ENCODE measurements around the gene PLCH1.
"Not testable (repeated sequence)": the region's sequence is repeated elsewhere in the genome, so short reads cannot be mapped to it uniquely, and the experiment has no call there.

PLCH1 gene

DNA sequence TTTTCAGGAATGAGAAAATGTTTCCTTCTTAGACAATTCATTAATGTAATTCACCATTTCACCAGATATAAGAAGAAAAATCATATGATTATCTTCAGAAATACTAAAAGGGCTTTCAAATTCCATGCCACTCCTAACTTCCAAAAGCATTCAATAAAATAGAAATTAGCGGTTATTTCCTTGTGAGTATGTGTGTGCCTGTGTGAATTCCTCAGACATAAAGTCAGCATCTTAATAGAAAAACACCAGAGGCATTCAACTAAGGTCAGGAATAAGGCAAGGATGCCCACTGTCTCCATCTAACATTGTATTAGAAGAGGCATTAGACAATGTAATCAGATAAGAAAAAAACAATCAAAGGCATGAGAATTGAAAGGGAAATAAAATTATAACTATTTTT, 88.4 kb downstream of the PLCH1 start:
- DNase-seq: no peak
- in situ Hi-C loops (cut with MboI; ENCODE audit: low pct_unique_long_range_greater_than_20kb, low sequenced_read_pairs): no loop called here

DNA sequence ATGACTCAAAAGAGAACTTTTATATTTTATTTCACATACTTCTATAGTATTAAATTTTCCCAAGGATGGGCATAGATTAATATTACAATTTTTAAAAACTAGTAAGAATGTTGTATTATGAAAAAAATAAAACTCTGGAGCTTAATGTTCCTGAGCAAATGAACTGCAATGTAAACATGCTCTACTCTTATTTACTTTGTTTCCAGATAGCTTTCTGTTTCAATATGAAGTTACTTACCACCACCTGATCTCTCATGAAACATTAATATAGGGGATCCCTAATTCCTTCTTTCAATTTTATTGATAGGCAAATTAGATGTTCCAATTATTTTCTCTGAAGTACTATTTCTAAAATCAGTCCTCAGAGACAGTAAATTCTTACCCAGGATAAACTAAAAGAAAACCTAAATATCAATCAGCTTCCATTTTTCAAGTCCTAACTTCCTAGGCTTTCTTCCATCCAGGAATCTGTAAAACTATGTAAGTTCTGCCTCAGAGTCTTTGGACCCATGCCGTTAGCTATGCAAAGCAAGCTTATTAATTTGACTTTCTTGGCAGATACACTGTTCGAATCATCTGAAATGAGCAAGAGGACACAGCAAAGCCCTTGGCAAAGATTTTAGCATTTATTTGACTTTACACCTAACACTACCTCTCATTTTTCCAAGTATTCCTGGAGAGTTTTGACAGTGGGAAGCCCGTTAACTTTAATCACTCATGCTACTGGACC, 93.2 kb downstream of the PLCH1 start:
- in situ Hi-C loops (cut with MboI; ENCODE audit: low pct_unique_long_range_greater_than_20kb, low sequenced_read_pairs): no loop called here
- no peak for DNase-seq

DNA sequence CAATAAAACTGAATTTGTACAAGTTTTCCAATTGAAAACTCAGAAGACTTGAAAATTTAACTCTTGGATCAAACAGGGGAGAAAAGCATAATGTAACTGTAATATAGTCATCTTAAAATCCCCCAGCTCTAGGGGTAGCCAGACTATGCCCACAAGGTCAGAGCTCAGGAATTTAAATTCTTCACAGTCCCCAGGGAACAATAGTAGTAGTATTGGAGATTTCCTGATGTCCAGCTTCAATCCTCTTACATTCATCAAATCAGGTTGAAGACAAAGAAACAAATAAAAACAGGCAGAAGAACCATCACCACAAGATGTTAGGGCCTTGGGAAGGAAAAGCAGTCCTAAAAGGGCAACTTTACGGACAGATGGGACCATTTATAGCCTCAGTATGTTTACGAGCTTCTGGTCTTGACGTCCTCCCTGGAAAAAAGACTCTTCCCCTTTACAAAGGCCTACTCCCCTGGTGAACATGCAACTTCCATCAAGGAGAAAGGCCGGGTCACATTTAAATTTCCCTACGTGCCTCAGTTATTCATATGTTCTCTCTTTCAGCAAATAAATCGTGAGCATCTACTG, 96.8 kb downstream of the PLCH1 start:
- in situ Hi-C loops (cut with MboI; ENCODE audit: low pct_unique_long_range_greater_than_20kb, low sequenced_read_pairs): no loop called here
- peak; percentile 49 for DNase-seq

DNA sequence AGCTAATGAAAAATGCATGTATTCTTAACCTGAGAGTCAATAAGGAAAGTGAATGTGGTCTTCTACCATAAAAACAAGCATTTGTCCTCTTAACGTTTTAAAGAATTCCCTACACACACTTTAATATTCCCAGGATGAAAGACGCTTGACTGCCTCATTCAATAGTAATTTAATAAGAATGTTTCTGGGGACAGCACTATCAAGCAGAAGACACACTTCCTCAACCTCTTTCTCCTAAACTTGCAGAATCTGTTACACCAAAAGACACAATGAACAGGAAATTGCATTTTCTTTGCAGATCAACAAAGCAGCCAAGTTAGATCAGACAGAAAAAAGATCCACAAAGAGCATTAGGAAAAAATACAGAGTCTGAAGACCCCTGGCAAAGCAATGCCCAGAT, 97.7 kb downstream of the PLCH1 start:
- DNase-seq: peak; percentile 48
- in situ Hi-C loops (cut with MboI; ENCODE audit: low pct_unique_long_range_greater_than_20kb, low sequenced_read_pairs): no loop called here

DNA sequence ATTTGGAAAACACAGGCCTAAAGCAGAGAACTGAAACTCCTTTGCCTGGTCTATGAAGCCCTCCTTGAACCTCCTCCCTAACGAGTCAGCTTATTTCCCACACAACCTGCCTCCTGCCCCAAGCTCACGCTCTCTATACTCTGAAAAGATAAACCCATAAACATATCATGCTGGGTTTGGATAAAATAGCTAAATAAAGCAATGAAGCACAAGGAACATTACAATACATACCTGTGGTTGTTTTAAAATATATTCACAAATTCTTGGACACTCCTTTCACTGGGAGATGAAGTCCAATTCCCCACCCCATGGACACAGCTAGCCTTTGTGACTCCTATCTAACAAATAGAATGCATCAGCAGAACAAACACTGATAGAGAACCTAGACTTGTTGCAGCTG, 98.2 kb downstream of the PLCH1 start:
- in situ Hi-C loops (cut with MboI; ENCODE audit: low pct_unique_long_range_greater_than_20kb, low sequenced_read_pairs): no loop called here
- peak; percentile 40 for DNase-seq

DNA sequence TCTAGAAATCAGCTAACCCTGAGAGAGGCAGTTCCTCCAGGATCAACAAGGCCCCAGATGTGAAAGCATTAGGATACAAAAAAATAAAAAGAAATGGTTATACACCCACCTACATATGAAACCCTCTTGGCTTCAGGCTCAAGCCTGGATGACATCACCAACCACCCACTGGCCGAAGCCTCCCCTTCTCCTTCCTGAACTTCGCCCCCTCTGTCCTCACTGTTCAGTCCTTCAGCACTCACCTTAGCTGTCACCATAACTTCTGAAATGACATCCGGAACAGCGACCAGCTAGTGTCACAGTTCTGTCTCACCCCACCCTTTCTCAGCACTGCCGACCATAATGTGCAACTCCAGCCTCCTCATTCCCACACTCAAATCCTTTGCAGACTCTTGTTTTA, 98.7 kb downstream of the PLCH1 start:
- DNase-seq: peak; percentile 64
- in situ Hi-C loops (cut with MboI; ENCODE audit: low pct_unique_long_range_greater_than_20kb, low sequenced_read_pairs): no loop called here

DNA sequence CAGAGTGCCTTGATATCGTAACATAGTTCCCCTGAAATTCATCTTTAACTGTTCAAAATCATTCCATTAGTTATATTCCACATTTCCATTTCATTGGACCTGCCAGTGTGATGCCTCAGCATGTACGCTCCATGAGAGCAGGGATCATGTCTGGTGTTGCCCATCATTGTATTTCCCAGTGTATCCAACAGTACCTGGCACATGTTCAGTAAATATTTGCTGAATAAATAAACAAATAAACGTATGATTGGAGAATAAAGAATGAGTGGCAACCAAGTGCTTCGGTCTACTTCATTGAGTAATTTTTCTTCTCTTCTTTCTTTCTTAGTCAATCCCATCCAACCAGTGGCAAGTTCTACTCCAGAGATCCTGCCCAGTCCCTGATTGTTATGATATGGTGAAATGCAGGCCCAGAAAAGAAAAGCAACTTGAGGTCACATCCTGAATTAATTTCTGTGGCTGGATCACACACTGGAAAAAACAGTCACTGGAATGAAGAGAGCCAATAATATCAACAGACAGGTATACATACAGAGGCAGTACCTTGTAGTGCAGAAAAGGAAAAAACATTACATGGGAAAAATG, 101.2 kb downstream of the PLCH1 start:
- DNase-seq: no peak
- in situ Hi-C loops (cut with MboI; ENCODE audit: low pct_unique_long_range_greater_than_20kb, low sequenced_read_pairs): no loop called here

DNA sequence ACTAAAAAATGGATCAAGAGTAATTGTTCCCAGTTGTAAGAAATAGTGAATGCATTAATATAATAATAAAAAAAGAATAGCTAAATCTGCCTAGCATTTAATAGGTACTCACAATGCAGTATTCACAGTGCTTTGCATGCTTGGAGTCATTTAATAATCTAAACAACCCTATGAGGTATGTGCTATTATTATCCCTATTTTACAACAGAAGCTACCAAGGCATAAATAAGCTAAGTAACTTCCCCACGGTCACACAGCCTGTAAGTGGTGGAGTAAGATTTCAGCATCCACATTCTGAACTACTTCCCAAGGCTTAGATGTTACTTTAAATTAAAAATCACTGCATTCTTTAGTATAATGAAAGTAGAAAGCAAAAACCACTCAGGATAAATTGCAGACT, 102.9 kb downstream of the PLCH1 start:
- in situ Hi-C loops (cut with MboI; ENCODE audit: low pct_unique_long_range_greater_than_20kb, low sequenced_read_pairs): no loop called here
- DNase-seq: no peak

DNA sequence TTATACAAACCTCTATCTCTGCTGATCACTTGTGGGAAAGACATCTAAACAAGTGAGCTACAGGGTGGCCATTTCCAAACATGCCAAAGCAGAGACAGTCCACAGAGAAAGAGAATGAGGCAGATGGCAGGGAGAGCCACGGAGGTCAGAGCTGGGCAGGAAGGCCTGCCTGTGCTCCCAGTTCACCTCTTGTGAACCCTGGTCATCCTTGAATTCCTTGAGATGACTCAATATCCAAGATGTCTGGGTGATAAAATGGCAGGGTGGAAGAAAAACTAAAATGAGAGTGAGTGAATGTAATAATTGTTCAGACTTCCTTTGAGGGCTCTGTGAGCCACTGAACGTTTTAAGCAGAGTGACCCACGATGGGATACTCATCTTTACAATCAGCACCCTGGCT, 104.8 kb downstream of the PLCH1 start:
- in situ Hi-C loops (cut with MboI; ENCODE audit: low pct_unique_long_range_greater_than_20kb, low sequenced_read_pairs): no loop called here

DNA sequence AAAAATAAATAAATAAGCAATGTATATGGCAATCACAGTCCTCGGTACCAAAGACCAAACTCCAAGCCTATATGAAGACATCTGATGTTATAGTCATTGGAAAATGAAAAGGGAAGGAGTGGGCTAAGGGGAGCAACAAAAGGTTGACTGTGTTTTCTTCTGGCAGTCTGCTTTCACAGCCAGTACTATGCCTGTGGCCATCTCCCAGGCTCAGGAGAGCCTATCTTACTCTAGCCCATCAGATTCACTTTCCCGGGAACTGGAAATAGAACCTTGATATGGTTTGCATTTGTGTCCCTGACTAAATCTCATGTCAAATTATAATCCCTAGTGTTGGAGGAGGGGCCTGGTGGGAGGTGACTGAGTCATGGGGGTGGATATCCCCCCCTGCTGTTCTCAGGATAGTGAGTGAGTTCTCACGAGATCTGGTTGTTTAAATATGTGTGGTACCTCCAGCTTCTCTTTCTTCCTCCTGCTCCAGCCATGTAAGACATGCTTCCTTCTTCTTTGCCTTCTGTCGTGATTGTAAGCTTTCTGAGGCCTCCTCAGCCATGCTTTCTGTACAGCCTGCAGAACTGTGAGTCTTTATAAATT, 105.3 kb downstream of the PLCH1 start:
- DNase-seq: peak; percentile 44
- in situ Hi-C loops (cut with MboI; ENCODE audit: low pct_unique_long_range_greater_than_20kb, low sequenced_read_pairs): no loop called here

More for the DNA sequence above, 104.8 kb downstream of the PLCH1 start:
- no peak for DNase-seq

DNA sequence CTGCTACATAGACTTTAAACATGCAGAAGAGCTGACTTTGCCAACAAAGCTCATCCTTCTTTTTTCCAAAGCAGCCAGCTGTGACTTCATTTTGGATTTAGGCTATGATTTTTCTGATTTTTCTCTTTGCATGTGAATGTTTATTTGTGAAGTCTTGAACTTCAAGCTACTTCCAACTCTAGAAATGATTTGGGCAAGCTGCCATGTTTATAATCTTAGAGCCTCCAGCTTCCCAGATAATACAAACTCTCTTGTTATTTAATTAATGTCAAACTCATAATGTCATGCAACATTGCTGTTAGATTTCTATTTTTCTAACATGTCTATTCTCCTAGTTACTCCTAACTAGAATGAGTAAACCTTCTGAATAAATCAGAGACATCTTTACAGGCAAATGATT, 106.4 kb downstream of the PLCH1 start:
- DNase-seq; in situ Hi-C loops (cut with MboI; ENCODE audit: low pct_unique_long_range_greater_than_20kb, low sequenced_read_pairs): not testable (repeated sequence)

DNA sequence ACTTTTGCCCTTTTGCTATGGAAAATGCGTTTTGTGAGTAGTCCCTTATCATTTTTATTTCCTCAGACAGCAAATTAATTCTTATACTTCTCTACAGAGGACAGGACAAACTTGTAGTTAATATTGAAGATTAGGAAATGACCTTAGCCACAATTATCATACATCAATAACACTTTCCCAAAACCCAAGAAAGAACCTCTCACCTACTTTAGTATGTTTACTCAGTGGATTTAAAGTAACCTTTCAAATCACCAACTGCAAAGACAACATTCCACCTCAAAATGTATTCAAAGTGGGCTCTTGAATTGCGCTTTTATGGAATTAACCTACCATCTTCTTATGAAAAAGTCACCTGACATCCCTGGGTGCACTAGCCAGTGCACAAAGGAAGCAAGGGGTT, 107.3 kb downstream of the PLCH1 start:
- in situ Hi-C loops (cut with MboI; ENCODE audit: low pct_unique_long_range_greater_than_20kb, low sequenced_read_pairs): no loop called here
- DNase-seq: no peak

DNA sequence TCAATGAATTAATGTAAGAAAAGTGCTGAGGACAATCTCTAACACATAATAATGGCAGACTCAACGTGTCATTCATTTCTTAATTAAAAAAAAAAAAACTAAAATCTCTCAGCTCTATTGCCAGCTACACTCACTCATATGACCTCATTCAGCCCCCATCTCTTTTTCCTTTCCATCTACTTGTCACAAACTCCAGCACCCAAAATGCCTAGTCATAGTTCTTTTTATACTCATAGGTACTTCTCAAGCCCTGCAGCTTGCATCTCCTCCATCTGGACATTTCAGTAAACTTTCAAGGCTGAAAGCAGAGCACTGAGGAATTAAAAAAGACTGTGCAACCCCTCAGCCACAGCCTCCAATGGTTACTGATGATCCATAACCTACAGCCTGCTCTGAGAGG, 109.8 kb downstream of the PLCH1 start:
- in situ Hi-C loops (cut with MboI; ENCODE audit: low pct_unique_long_range_greater_than_20kb, low sequenced_read_pairs): no loop called here
- no peak for DNase-seq

DNA sequence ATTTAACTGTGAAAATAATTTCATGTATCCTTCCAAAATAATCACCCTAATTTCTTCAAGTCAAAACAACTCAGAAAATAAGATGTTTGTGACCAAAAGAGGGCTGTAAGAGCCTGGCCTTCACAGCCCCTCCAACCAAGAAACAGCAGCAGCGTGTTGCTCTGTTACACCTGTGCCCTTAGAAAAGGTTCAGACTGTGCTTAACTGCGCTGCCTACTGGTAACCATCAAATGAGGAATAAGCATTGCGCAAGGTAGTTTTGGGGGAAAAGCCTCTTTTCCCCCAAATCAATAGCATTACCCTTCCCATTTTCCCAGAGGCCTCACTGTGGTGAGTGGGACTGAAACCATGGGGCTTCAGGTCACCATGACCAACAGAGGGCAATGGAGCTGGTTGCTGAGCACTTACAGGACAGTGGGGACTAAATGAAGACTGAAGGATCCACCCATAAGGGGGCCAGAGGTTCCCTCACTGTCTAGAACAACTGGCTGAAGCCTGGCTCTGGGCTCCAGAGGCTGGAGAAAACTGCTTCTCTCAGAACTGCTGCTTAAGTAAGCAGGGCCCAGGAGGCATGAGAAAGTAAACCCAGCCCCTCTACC, 110.7 kb downstream of the PLCH1 start:
- in situ Hi-C loops (cut with MboI; ENCODE audit: low pct_unique_long_range_greater_than_20kb, low sequenced_read_pairs): no loop called here
- DNase-seq: no peak

DNA sequence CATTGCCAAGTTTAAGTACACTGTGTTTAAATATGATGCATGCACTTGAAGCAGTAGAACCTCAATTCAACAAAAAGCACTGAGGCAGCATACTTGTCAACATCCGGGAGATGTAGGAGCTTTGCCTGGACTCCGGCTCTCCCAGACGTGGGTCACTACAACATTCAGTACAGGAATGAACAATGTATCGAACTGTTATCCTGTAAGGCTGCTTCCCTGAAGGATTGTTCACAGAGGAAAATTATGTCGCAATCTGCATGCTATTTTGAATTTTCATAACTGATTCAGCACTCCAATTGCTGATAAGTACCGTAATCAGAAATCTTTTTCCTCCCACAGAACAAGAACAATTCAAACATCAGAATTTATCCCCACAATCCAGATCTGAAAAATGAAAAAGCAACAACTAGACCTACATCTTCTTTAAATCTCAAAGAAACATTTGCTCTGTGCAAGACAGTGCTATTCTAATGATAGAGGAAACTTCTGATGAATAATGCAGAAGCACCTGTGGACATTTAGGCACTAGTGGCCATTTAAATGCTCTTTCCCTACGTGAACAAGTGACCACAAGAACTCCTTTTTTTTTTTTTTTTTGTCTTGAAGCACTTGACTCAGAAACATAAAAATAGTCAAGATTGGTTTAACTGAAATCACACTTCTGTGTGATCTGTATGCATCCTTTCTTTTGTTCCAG, 113.4 kb downstream of the PLCH1 start:
- in situ Hi-C loops (cut with MboI; ENCODE audit: low pct_unique_long_range_greater_than_20kb, low sequenced_read_pairs): no loop called here
- DNase-seq: no peak

DNA sequence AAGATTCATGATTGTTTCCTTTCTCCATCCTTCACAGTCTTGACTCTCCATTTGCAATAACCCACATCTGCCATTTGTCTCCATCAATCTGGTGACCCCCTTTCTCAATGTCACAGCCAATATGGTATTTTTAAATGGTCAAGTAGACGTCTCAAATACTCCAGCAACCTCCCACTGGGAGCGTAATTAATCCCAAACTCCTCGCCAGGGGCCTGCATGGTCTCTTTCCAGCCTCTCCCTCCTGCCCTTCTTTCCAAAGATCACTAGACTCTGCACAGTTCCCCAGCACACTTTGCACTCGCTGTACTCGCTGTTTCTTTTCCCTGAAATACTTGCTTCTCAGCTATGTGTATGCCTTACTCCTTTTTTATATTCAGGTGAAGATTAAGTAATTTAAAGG, 115.3 kb downstream of the PLCH1 start:
- DNase-seq: no peak
- in situ Hi-C loops (cut with MboI; ENCODE audit: low pct_unique_long_range_greater_than_20kb, low sequenced_read_pairs): no loop called here

DNA sequence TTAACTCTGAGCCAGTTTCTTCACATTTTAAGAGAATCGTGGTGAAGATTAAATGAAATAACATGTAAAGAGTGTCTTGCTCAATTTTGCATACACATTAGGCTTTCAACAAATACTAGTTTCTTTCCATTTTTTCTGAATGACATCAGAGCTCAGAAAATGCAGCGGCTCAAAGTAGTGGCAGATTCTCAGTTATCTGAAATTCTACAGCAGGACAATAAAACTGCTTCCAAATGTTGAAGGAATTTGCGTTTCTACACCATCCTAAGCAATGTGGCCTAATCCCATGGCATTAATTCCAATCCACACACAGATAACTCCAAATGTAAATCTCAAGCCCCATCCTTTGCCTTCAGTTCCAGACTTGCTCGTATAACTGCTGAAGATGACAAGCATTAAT, 115.8 kb downstream of the PLCH1 start:
- no peak for DNase-seq
- in situ Hi-C loops (cut with MboI; ENCODE audit: low pct_unique_long_range_greater_than_20kb, low sequenced_read_pairs): no loop called here

DNA sequence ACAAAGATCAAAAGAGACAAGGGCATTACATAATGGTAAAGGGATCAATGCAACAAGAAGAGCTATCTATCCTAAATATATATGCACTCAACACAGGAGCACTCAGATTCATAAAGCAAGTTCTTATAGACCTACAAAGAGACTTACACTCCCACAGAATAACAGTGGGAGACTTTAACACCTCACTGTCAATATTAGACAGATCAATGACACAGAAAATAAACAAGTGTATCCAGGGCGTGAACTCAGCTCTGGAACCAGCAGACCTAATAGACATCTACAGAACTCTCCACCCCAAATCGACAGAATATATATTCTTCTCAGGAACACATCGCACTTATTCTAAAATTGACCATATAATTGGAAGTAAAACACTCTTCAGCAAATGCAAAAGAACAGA, 122.2 kb downstream of the PLCH1 start:
- DNase-seq; in situ Hi-C loops (cut with MboI; ENCODE audit: low pct_unique_long_range_greater_than_20kb, low sequenced_read_pairs): not testable (repeated sequence)

DNA sequence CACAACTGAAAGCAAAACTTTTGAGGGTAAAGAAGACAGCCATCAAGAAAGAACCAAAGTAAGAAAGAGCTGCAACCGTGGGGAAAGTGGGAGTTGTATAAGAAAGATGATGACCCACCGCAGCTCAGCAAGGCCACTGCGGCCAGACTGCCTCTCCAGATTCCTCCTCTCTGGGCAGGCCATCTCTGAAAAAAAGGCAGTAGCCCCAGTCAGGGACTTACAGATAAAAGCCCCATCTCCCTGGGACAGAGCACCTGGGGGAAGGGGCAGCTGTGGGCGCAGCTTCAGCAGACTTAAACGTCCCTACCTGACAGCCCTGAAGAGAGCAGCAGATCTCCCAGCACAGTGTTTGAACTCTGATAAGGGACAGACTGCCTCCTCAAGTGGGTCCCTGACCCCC, 124.3 kb downstream of the PLCH1 start:
- DNase-seq; in situ Hi-C loops (cut with MboI; ENCODE audit: low pct_unique_long_range_greater_than_20kb, low sequenced_read_pairs): not testable (repeated sequence)
